Liver (tissue), 9 donors: ENCODE measurements around the gene CD209. TPM values are rescaled to one million over a fixed set of nuclear protein-coding genes. Genes with fewer than 3 reads are reported as not detected.

ENCODE experiments used
- DNase-seq: peaks from one replicate; pipeline ENCODE4 v3.0.0-alpha.2; 2017; ENCODE audit warnings: low spot score
- H3K27ac ChIP-seq, 2 donors: one replicate each; pipeline ENCODE4 v1.7.0; 2013; ENCODE audit warnings: inconsistent platforms in 2 of 2, low read length in 2 of 2, control low read depth in 1 of 2, low read depth in 1 of 2, mild to moderate bottlenecking in 1 of 2
- H3K27me3 ChIP-seq, 4 donors: one replicate each; pipeline versions ENCODE4 v1.6.1 to v1.7.0; 2013; ENCODE audit warnings: low read length in 3 of 4, inconsistent platforms in 1 of 4, mild to moderate bottlenecking in 1 of 4, moderate library complexity in 1 of 4; ENCODE audit not compliant: control insufficient read depth in 4 of 4, insufficient read depth in 4 of 4
- H3K36me3 ChIP-seq, 4 donors: one replicate each; pipeline versions ENCODE4 v1.6.1 to v1.7.0; 2013; ENCODE audit warnings: low read length in 3 of 4, mild to moderate bottlenecking in 3 of 4, low read depth in 1 of 4, moderate library complexity in 1 of 4; ENCODE audit not compliant: control insufficient read depth in 4 of 4, insufficient read depth in 3 of 4
- H3K4me1 ChIP-seq, 4 donors: one replicate each; pipeline versions ENCODE4 v1.6.1 to v1.7.0; 2013; ENCODE audit warnings: low read length in 3 of 4, mild to moderate bottlenecking in 3 of 4, moderate library complexity in 1 of 4; ENCODE audit not compliant: control insufficient read depth in 4 of 4, insufficient read depth in 4 of 4
- H3K4me3 ChIP-seq, 3 donors: one replicate each; pipeline versions ENCODE4 v1.6.1 to v1.7.0; 2013; ENCODE audit warnings: low read length in 3 of 3, control low read depth in 1 of 3, low read depth in 1 of 3, mild to moderate bottlenecking in 1 of 3
- H3K9ac ChIP-seq, 2 donors: one replicate each; pipeline ENCODE4 v1.7.0; 2013; ENCODE audit warnings: low read length in 2 of 2, mild to moderate bottlenecking in 2 of 2, moderate library complexity in 2 of 2, control low read depth in 1 of 2, low read depth in 1 of 2
- H3K9me3 ChIP-seq, 4 donors: one replicate each; pipeline versions ENCODE4 v1.6.1 to v1.7.0; 2013; ENCODE audit warnings: low read length in 3 of 4; ENCODE audit not compliant: control insufficient read depth in 4 of 4
- ATF3 ChIP-seq: IDR thresholded peaks from 2 replicates; pipeline ENCODE4 v1.6.1; 2016; ENCODE audit warnings: antibody characterized with exemption
- EGR1 ChIP-seq, 2 donors: IDR thresholded peaks; 2 replicates each; pipeline ENCODE4 v1.6.1; 2016 to 2018; ENCODE audit warnings: antibody characterized with exemption in 2 of 2, low read depth in 2 of 2
- FOXA1 ChIP-seq: IDR thresholded peaks from 2 replicates; pipeline ENCODE4 v1.6.1; 2016; ENCODE audit warnings: antibody characterized with exemption
- FOXA2 ChIP-seq: IDR thresholded peaks from 2 replicates; pipeline ENCODE4 v1.6.1; 2016; ENCODE audit warnings: antibody characterized with exemption
- GABPA ChIP-seq, 2 donors: IDR thresholded peaks in 1 of 2; conservative IDR thresholded peaks in 1 of 2; 2 replicates each; pipeline ENCODE4 v1.6.1; 2016; ENCODE audit warnings: antibody characterized with exemption in 2 of 2, mild to moderate bottlenecking in 1 of 2, moderate library complexity in 1 of 2
- HNF4A ChIP-seq, 2 donors: conservative IDR thresholded peaks; 2 replicates each; pipeline ENCODE4 v1.6.1; 2016; ENCODE audit warnings: antibody characterized with exemption in 2 of 2, mild to moderate bottlenecking in 2 of 2
- HNF4G ChIP-seq: IDR thresholded peaks from 2 replicates; pipeline ENCODE4 v1.6.1; 2016; ENCODE audit warnings: antibody characterized with exemption
- JUND ChIP-seq, 2 donors: IDR thresholded peaks; 2 replicates each; pipeline ENCODE4 v1.6.1; 2016; ENCODE audit warnings: antibody characterized with exemption in 2 of 2
- NR2F2 ChIP-seq: IDR thresholded peaks from 2 replicates; pipeline ENCODE4 v1.6.1; 2016; ENCODE audit warnings: antibody characterized with exemption
- RAD21 ChIP-seq, 2 donors: IDR thresholded peaks; 2 replicates each; pipeline ENCODE4 v1.6.1; 2016; ENCODE audit warnings: antibody characterized with exemption in 2 of 2, mild to moderate bottlenecking in 2 of 2
- RXRA ChIP-seq, 2 donors: IDR thresholded peaks; 2 replicates each; pipeline ENCODE4 v1.6.1; 2017 to 2018; ENCODE audit warnings: antibody characterized with exemption in 2 of 2, mild to moderate bottlenecking in 1 of 2
- SP1 ChIP-seq: IDR thresholded peaks from 2 replicates; pipeline ENCODE4 v1.6.1; 2018; ENCODE audit warnings: antibody characterized with exemption, mild to moderate bottlenecking
- TAF1 ChIP-seq: conservative IDR thresholded peaks from 2 replicates; pipeline ENCODE4 v1.6.1; 2016; ENCODE audit warnings: antibody characterized with exemption, mild to moderate bottlenecking
- YY1 ChIP-seq: IDR thresholded peaks from 2 replicates; pipeline ENCODE4 v1.6.1; 2016; ENCODE audit warnings: antibody characterized with exemption, mild to moderate bottlenecking
- WGBS: extraction: QIAGEN DNeasy Blood & Tissue Kit; methylation state at CpG from one replicate; pipeline ENCODE4 v1.1.7; 2013; 5-methylcytosine and 5-hydroxymethylcytosine counted together
- polyA plus RNA-seq, 2 donors: library from polyadenylated mRNA; stranded (reverse) in 1 of 2; unstranded in 1 of 2; fragments of 200-250 nt in 1 of 2; fragments of >200 nt in 1 of 2; fragmentation: Nextera tagmentation in 1 of 2; extraction: Ambion mirVana in 1 of 2; gene quantifications; one replicate each; pipeline versions ENCODE4 v1.2.1 to v1.2.3, GENCODE V29; 2013 to 2015
- total RNA-seq, 2 donors: library from RNA; depleted of rRNA; stranded (reverse); fragments of >200 nt; gene quantifications; one replicate each; pipeline ENCODE4 v1.2.3, GENCODE V29; 2014
- TF ChIP-seq, protein P1 (sequence below): fragments of 150-350 bp; IDR thresholded peaks from 2 replicates; pipeline ENCODE4 v1.5.1; 2017; ENCODE audit warnings: improper control_type of control experiment, low read depth, low read length; ENCODE audit not compliant: missing input control
- TF ChIP-seq, protein P2 (sequence below): IDR thresholded peaks from 2 replicates; pipeline ENCODE4 v1.6.1; 2016; ENCODE audit warnings: antibody characterized with exemption
- TF ChIP-seq, protein P3 (sequence below): IDR thresholded peaks from 2 replicates; pipeline ENCODE4 v1.6.1; 2016; ENCODE audit warnings: antibody characterized with exemption
- TF ChIP-seq, protein P4 (sequence below): IDR thresholded peaks from 2 replicates; pipeline ENCODE4 v1.6.1; 2016; ENCODE audit warnings: antibody characterized with exemption, mild to moderate bottlenecking
- donor health status: healthy.
- donor health status: healthy.
- donor health status: healthy.
- donor health status: healthy.
- donor health status: healthy.

The CD209 gene
- total and polyA plus RNA-seq, 4 donors: 0.44 to 3.5 (median 1.8) TPM

- WGBS: 90% methylated on average over 6 of the region's 6 CpGs
- no peaks in the 10 kb centered on the region for H3K36me3 ChIP-seq
- DNase-seq: no peak
- no peaks in the 10 kb centered on the region for H3K27me3 ChIP-seq
- H3K9ac ChIP-seq: no peak overlapping the region
- no peak overlapping the region for H3K27ac ChIP-seq
- no peak overlapping the region for H3K4me3 ChIP-seq
- TF ChIP-seq GABPA (IDR thresholded peaks at IDR 0.05 in 1 of 2, conservative IDR thresholded peaks at IDR 0.05 in 1 of 2): no peak
- no peak for TF ChIP-seq NR2F2
- TF ChIP-seq SP1: no peak
- TF ChIP-seq JUND (IDR thresholded peaks at IDR 0.05): no peak
- no peak for TF ChIP-seq FOXA1
- TF ChIP-seq, protein P1, sequence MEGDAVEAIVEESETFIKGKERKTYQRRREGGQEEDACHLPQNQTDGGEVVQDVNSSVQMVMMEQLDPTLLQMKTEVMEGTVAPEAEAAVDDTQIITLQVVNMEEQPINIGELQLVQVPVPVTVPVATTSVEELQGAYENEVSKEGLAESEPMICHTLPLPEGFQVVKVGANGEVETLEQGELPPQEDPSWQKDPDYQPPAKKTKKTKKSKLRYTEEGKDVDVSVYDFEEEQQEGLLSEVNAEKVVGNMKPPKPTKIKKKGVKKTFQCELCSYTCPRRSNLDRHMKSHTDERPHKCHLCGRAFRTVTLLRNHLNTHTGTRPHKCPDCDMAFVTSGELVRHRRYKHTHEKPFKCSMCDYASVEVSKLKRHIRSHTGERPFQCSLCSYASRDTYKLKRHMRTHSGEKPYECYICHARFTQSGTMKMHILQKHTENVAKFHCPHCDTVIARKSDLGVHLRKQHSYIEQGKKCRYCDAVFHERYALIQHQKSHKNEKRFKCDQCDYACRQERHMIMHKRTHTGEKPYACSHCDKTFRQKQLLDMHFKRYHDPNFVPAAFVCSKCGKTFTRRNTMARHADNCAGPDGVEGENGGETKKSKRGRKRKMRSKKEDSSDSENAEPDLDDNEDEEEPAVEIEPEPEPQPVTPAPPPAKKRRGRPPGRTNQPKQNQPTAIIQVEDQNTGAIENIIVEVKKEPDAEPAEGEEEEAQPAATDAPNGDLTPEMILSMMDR: no peak
- no peak for TF ChIP-seq TAF1
- TF ChIP-seq FOXA2: no peak
- TF ChIP-seq, protein P2, sequence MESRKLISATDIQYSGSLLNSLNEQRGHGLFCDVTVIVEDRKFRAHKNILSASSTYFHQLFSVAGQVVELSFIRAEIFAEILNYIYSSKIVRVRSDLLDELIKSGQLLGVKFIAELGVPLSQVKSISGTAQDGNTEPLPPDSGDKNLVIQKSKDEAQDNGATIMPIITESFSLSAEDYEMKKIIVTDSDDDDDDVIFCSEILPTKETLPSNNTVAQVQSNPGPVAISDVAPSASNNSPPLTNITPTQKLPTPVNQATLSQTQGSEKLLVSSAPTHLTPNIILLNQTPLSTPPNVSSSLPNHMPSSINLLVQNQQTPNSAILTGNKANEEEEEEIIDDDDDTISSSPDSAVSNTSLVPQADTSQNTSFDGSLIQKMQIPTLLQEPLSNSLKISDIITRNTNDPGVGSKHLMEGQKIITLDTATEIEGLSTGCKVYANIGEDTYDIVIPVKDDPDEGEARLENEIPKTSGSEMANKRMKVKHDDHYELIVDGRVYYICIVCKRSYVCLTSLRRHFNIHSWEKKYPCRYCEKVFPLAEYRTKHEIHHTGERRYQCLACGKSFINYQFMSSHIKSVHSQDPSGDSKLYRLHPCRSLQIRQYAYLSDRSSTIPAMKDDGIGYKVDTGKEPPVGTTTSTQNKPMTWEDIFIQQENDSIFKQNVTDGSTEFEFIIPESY: no peak
- TF ChIP-seq HNF4G: no peak
- TF ChIP-seq, protein P3, sequence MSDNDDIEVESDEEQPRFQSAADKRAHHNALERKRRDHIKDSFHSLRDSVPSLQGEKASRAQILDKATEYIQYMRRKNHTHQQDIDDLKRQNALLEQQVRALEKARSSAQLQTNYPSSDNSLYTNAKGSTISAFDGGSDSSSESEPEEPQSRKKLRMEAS: no peak
- no peak for TF ChIP-seq RAD21 (IDR thresholded peaks at IDR 0.05)
- no peak for TF ChIP-seq EGR1 (IDR thresholded peaks at IDR 0.05; ENCODE audit: low read depth in 2 of 2)
- no peak for TF ChIP-seq ATF3
- no peak for TF ChIP-seq RXRA (IDR thresholded peaks at IDR 0.05)
- TF ChIP-seq, protein P4, sequence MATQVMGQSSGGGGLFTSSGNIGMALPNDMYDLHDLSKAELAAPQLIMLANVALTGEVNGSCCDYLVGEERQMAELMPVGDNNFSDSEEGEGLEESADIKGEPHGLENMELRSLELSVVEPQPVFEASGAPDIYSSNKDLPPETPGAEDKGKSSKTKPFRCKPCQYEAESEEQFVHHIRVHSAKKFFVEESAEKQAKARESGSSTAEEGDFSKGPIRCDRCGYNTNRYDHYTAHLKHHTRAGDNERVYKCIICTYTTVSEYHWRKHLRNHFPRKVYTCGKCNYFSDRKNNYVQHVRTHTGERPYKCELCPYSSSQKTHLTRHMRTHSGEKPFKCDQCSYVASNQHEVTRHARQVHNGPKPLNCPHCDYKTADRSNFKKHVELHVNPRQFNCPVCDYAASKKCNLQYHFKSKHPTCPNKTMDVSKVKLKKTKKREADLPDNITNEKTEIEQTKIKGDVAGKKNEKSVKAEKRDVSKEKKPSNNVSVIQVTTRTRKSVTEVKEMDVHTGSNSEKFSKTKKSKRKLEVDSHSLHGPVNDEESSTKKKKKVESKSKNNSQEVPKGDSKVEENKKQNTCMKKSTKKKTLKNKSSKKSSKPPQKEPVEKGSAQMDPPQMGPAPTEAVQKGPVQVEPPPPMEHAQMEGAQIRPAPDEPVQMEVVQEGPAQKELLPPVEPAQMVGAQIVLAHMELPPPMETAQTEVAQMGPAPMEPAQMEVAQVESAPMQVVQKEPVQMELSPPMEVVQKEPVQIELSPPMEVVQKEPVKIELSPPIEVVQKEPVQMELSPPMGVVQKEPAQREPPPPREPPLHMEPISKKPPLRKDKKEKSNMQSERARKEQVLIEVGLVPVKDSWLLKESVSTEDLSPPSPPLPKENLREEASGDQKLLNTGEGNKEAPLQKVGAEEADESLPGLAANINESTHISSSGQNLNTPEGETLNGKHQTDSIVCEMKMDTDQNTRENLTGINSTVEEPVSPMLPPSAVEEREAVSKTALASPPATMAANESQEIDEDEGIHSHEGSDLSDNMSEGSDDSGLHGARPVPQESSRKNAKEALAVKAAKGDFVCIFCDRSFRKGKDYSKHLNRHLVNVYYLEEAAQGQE: no peak
- no peak for TF ChIP-seq YY1
- TF ChIP-seq HNF4A (conservative IDR thresholded peaks at IDR 0.05): no peak
- H3K9me3 ChIP-seq: peaks cover 0 to 7% (median 4%) of the 10 kb centered on the region in 4 donors
- H3K4me1 ChIP-seq: no peaks in the 10 kb centered on the region
Measured at GRCh38 chr19:7720351-7720750, 27.0 kb downstream of the CD209 start.
